H9 (cell line): ENCODE measurements around the gene UGT2A1. TPM values are rescaled to one million over a fixed set of nuclear protein-coding genes. Genes with fewer than 3 reads are reported as not detected.

Experiments
- DNase-seq: peaks from one replicate; pipeline ENCODE4 v3.0.0-alpha.2; 2017
- H2AFZ ChIP-seq: one replicate; pipeline ENCODE4 v1.6.1; 2013; ENCODE audit warnings: mild to moderate bottlenecking, low read length, control low read depth, moderate library complexity
- H2AK5ac ChIP-seq: 2 replicates; pipeline ENCODE4 v1.6.1; 2013; ENCODE audit warnings: low read length, control low read depth, mixed read lengths; ENCODE audit not compliant: insufficient read length
- H2BK120ac ChIP-seq: one replicate; pipeline ENCODE4 v1.6.1; 2013; ENCODE audit warnings: low read depth, mild to moderate bottlenecking, low read length, control low read depth, inconsistent platforms; ENCODE audit not compliant: poor library complexity, severe bottlenecking
- H2BK12ac ChIP-seq: 2 replicates; pipeline ENCODE4 v1.6.1; 2013; ENCODE audit warnings: low read length, control low read depth, mixed read lengths, low read depth; ENCODE audit not compliant: insufficient read length
- H2BK15ac ChIP-seq: 2 replicates; pipeline ENCODE4 v1.6.1; 2013; ENCODE audit warnings: low read depth, low read length, control low read depth
- H2BK20ac ChIP-seq: one replicate; pipeline ENCODE4 v1.6.1; 2013; ENCODE audit warnings: low read depth, mild to moderate bottlenecking, low read length, control low read depth, inconsistent platforms; ENCODE audit not compliant: poor library complexity, severe bottlenecking
- H2BK5ac ChIP-seq: 2 replicates; pipeline ENCODE4 v1.6.1; 2013; ENCODE audit warnings: low read length, control low read depth, mixed read lengths; ENCODE audit not compliant: insufficient read length
- H3K14ac ChIP-seq: 2 replicates; pipeline ENCODE4 v1.6.1; 2013; ENCODE audit warnings: low read length, control low read depth; ENCODE audit not compliant: insufficient read depth
- H3K18ac ChIP-seq: 2 replicates; pipeline ENCODE4 v1.6.1; 2013; ENCODE audit warnings: low read depth, mild to moderate bottlenecking, mixed read lengths, low read length, control low read depth; ENCODE audit not compliant: insufficient read length
- H3K23ac ChIP-seq: 2 replicates; pipeline ENCODE4 v1.6.1; 2013; ENCODE audit warnings: low read length, control low read depth, mixed read lengths, low read depth; ENCODE audit not compliant: insufficient read length
- H3K23me2 ChIP-seq: 2 replicates; pipeline ENCODE4 v1.6.1; 2013; ENCODE audit warnings: low read depth, mild to moderate bottlenecking, mixed read lengths, low read length, control low read depth; ENCODE audit not compliant: insufficient read length, poor library complexity, severe bottlenecking
- H3K27ac ChIP-seq: 2 replicates; pipeline ENCODE4 v1.5.1; 2013; ENCODE audit warnings: low read length, control low read depth, mixed read lengths, low read depth; ENCODE audit not compliant: insufficient read length
- H3K27me3 ChIP-seq: 2 replicates; pipeline ENCODE4 v1.6.1; 2013; ENCODE audit warnings: low read length, control low read depth, inconsistent platforms; ENCODE audit not compliant: insufficient read depth
- H3K4ac ChIP-seq: 2 replicates; pipeline ENCODE4 v1.6.1; 2013; ENCODE audit warnings: low read depth, mild to moderate bottlenecking, control low read depth, inconsistent platforms, low read length, moderate library complexity
- H3K4me1 ChIP-seq: 2 replicates; pipeline ENCODE4 v1.6.1; 2013; ENCODE audit warnings: low read length, control low read depth, inconsistent platforms; ENCODE audit not compliant: insufficient read depth
- H3K4me2 ChIP-seq: 2 replicates; pipeline ENCODE4 v1.6.1; 2013; ENCODE audit warnings: low read length, control low read depth, mixed read lengths; ENCODE audit not compliant: insufficient read length, insufficient read depth
- H3K56ac ChIP-seq: 2 replicates; pipeline ENCODE4 v1.6.1; 2013; ENCODE audit warnings: low read depth, mild to moderate bottlenecking, mixed read lengths, low read length, control low read depth; ENCODE audit not compliant: insufficient read length
- H3K79me1 ChIP-seq: 2 replicates; pipeline ENCODE4 v1.6.1; 2013; ENCODE audit warnings: low read depth, mild to moderate bottlenecking, moderate library complexity, low read length, control low read depth, inconsistent platforms; ENCODE audit not compliant: insufficient read depth, poor library complexity, severe bottlenecking
- H3K79me2 ChIP-seq: 2 replicates; pipeline ENCODE4 v1.6.1; 2013; ENCODE audit warnings: low read length, control low read depth, inconsistent platforms; ENCODE audit not compliant: insufficient read depth
- H3K9ac ChIP-seq: 2 replicates; pipeline ENCODE4 v1.6.1; 2013; ENCODE audit warnings: low read length, control low read depth, mixed read lengths; ENCODE audit not compliant: insufficient read length; ENCODE audit errors: extremely low read depth
- H3K9me3 ChIP-seq: one replicate; pipeline ENCODE4 v1.6.1; 2013; ENCODE audit warnings: low read depth, low read length, inconsistent platforms; ENCODE audit not compliant: control insufficient read depth
- H3T11ph ChIP-seq: one replicate; pipeline ENCODE4 v1.6.1; 2013; ENCODE audit warnings: mild to moderate bottlenecking, low read length, control low read depth, inconsistent platforms
- H4K20me1 ChIP-seq: one replicate; pipeline ENCODE4 v1.6.1; 2013; ENCODE audit not compliant: control insufficient read depth, insufficient read length, insufficient read depth
- H4K5ac ChIP-seq: 2 replicates; pipeline ENCODE4 v1.6.1; 2013; ENCODE audit warnings: low read depth, mild to moderate bottlenecking, mixed read lengths, low read length, control low read depth; ENCODE audit not compliant: insufficient read length
- H4K8ac ChIP-seq: replicated peaks from 2 replicates; pipeline ENCODE4 v1.6.1; 2013; ENCODE audit warnings: low read length, control low read depth, mixed read lengths, low read depth; ENCODE audit not compliant: insufficient read length
- H4K91ac ChIP-seq: 2 replicates; pipeline ENCODE4 v1.6.1; 2013; ENCODE audit warnings: low read depth, mild to moderate bottlenecking, moderate library complexity, mixed read lengths, low read length, control low read depth; ENCODE audit not compliant: insufficient read length
- H3K27ac Mint-ChIP-seq, 3 experiments: 2 replicates in 2 of 3; 3 replicates in 1 of 3; pipeline ENCODE4 v1.8.0; 2020 to 2021; ENCODE audit warnings: mixed read lengths in 3 of 3, mild to moderate bottlenecking in 1 of 3, moderate library complexity in 1 of 3
- H3K27me3 Mint-ChIP-seq: 2 replicates; pipeline ENCODE4 v1.8.0; 2021; ENCODE audit warnings: low read depth, mild to moderate bottlenecking, moderate library complexity, mixed read lengths
- H3K36me3 Mint-ChIP-seq, 3 experiments: 2 replicates in 2 of 3; 3 replicates in 1 of 3; pipeline ENCODE4 v1.8.0; 2020 to 2021; ENCODE audit warnings: low read depth in 3 of 3, mixed read lengths in 3 of 3; ENCODE audit not compliant: insufficient read depth in 1 of 3
- H3K4me1 Mint-ChIP-seq, 2 experiments: 2 replicates each; pipeline ENCODE4 v1.8.0; 2020; ENCODE audit warnings: mixed read lengths in 2 of 2
- H3K4me3 Mint-ChIP-seq, 2 experiments: 2 replicates in 1 of 2; 3 replicates in 1 of 2; pipeline ENCODE4 v1.8.0; 2020 to 2021; ENCODE audit warnings: mild to moderate bottlenecking in 2 of 2, mixed read lengths in 2 of 2, moderate library complexity in 1 of 2
- H3K9me3 Mint-ChIP-seq, 2 experiments: 2 replicates in 1 of 2; 3 replicates in 1 of 2; pipeline ENCODE4 v1.8.0; 2020; ENCODE audit warnings: mild to moderate bottlenecking in 2 of 2, mixed read lengths in 2 of 2, moderate library complexity in 1 of 2
- WGBS: extraction: QIAGEN DNeasy Blood & Tissue Kit; methylation state at CpG from one replicate; pipeline ENCODE4 v1.1.7; 2013; ENCODE audit warnings: missing lambda C conversion rate, low lambda C conversion rate, mixed read lengths; ENCODE audit not compliant: insufficient read length; ENCODE audit errors: extremely low coverage; 5-methylcytosine and 5-hydroxymethylcytosine counted together
- total RNA-seq: library from RNA; stranded (reverse); gene quantifications from 2 replicates; pipeline ENCODE4 v1.2.1, GENCODE V29; 2021
- TF ChIP-seq, protein P1 (sequence below): fragments of 200-600 bp; sonication (generic); conservative IDR thresholded peaks from 3 replicates; pipeline ENCODE4 v1.8.0; 2021; ENCODE audit warnings: antibody characterized with exemption, mild to moderate bottlenecking

The UGT2A1 gene
- total RNA-seq, 1 experiment from 2014 or later, result not detected

DNA sequence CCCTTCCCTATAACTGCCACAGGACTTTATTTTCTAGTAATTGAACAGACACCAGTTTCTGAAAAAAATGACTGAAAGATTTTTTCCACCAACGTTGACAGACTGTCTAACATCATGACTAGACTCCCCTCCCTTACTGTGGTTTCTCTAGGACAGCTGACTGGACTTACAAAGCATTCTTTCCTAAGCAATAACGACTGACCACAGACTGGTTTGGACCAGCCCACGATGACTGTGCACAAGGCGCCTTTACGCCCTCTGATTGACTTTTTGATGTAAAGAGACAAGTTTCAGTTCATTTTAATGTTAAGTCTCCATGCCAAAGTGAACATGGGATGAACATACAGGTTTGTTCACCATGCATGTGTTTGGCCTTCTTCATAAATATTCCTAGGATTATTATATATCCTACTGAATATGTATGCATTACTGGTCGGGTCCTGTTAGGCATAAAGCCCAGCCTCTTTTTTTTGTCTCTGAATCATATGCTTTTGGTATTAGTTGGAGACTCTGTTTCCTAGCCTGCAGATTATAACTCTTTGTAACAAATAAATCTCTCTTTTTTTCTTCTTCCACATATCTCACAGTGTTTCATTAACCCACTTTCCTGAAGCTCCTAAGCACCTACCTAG lies 106.8 kb downstream of the UGT2A1 start:
- no peak overlapping the region for H3K9ac ChIP-seq

More for the DNA sequence above, 106.8 kb downstream of the UGT2A1 start:
- H3T11ph ChIP-seq, result no peak overlapping the region
- H3K4me1 ChIP-seq, result no peaks in the 10 kb centered on the region
- no peak overlapping the region for H3K23ac ChIP-seq
- H2BK15ac ChIP-seq, result no peak overlapping the region
- no peak overlapping the region for H4K8ac ChIP-seq
- H3K27me3 ChIP-seq, result no peaks in the 10 kb centered on the region
- no peak overlapping the region for H2AK5ac ChIP-seq
- H3K27ac ChIP-seq, result no peak overlapping the region
- no peak overlapping the region for H3K18ac ChIP-seq
- no peaks in the 10 kb centered on the region for H3K23me2 ChIP-seq
- TF ChIP-seq, protein P1, sequence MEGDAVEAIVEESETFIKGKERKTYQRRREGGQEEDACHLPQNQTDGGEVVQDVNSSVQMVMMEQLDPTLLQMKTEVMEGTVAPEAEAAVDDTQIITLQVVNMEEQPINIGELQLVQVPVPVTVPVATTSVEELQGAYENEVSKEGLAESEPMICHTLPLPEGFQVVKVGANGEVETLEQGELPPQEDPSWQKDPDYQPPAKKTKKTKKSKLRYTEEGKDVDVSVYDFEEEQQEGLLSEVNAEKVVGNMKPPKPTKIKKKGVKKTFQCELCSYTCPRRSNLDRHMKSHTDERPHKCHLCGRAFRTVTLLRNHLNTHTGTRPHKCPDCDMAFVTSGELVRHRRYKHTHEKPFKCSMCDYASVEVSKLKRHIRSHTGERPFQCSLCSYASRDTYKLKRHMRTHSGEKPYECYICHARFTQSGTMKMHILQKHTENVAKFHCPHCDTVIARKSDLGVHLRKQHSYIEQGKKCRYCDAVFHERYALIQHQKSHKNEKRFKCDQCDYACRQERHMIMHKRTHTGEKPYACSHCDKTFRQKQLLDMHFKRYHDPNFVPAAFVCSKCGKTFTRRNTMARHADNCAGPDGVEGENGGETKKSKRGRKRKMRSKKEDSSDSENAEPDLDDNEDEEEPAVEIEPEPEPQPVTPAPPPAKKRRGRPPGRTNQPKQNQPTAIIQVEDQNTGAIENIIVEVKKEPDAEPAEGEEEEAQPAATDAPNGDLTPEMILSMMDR, result no peak
- H3K27ac Mint-ChIP-seq, result no peak overlapping the region; a peak in 1 of 7 replicates
- no peak overlapping the region for H2BK12ac ChIP-seq
- DNase-seq, result no peak
- no peak overlapping the region for H2BK5ac ChIP-seq
- no peak overlapping the region for H3K4me3 Mint-ChIP-seq
- H3K9me3 Mint-ChIP-seq, result no peaks in the 10 kb centered on the region
- H4K5ac ChIP-seq, result no peak overlapping the region
- no peaks in the 10 kb centered on the region for H3K79me2 ChIP-seq
- no peak overlapping the region for H2BK20ac ChIP-seq
- no peak overlapping the region for H3K56ac ChIP-seq
- no peaks in the 10 kb centered on the region for H3K36me3 Mint-ChIP-seq
- H3K79me1 ChIP-seq, result no peaks in the 10 kb centered on the region
- no peak overlapping the region for H2BK120ac ChIP-seq
- H3K4me1 Mint-ChIP-seq, result no peaks in the 10 kb centered on the region
- H3K9me3 ChIP-seq, result no peaks in the 10 kb centered on the region
- H4K91ac ChIP-seq, result no peak overlapping the region
- no peaks in the 10 kb centered on the region for H3K27me3 Mint-ChIP-seq
- H3K4me2 ChIP-seq, result no peak overlapping the region
- no peak overlapping the region for H2AFZ ChIP-seq
- WGBS, result no CpG with 5 or more reads among the region's 6 CpGs
- H3K14ac ChIP-seq, result no peak overlapping the region
- no peak overlapping the region for H3K4ac ChIP-seq
- no peaks in the 10 kb centered on the region for H4K20me1 ChIP-seq

Other genes starting within 250 kb of the UGT2A1 start
- gene UGT2B4, start 157.3 kb downstream of the UGT2A1 start, total RNA-seq, result 0.24 TPM in 1 of 2 replicates, not detected in the other
- gene UGT2A2, start 13.6 kb downstream of the UGT2A1 start, total RNA-seq, result not detected in 2 replicates
- gene SULT1B1, start 107.4 kb upstream of the UGT2A1 start, total RNA-seq, result not detected in 2 replicates
- not detected in 2 replicates for gene SULT1E1, start 206.9 kb upstream of the UGT2A1 start, total RNA-seq